GM15510 (cell line): ENCODE results near the gene MYL1.

ENCODE experiments used
- POLR2A ChIP-seq: IDR thresholded peaks from 3 replicates; pipeline ENCODE4 v1.6.1; 2011; ENCODE audit warnings: borderline replicate concordance; ENCODE audit not compliant: insufficient read length; ENCODE audit errors: extremely low read depth

The MYL1 gene

GRCh38 chr2:210288408-210288807 is 26.6 kb downstream of the MYL1 start:
- TF ChIP-seq POLR2A, result no peak

- TF ChIP-seq POLR2A, result no peak
Observed at GRCh38 chr2:210287301-210287700, 27.7 kb downstream of the MYL1 start.

GRCh38 chr2:210286123-210286680 is 28.8 kb downstream of the MYL1 start:
- TF ChIP-seq POLR2A, result no peak

GRCh38 chr2:210277133-210277532 is 37.8 kb downstream of the MYL1 start:
- TF ChIP-seq POLR2A, result no peak

- TF ChIP-seq POLR2A, result no peak
Observed at GRCh38 chr2:210271300-210271699, 43.7 kb downstream of the MYL1 start.

- no peak for TF ChIP-seq POLR2A
Observed at GRCh38 chr2:210269148-210269547, 45.8 kb downstream of the MYL1 start.

- no peak for TF ChIP-seq POLR2A
Observed at GRCh38 chr2:210268281-210268680, 46.7 kb downstream of the MYL1 start.

- TF ChIP-seq POLR2A, result no peak
Observed at GRCh38 chr2:210267698-210268097, 47.3 kb downstream of the MYL1 start.

GRCh38 chr2:210264282-210264681 is 50.7 kb downstream of the MYL1 start:
- TF ChIP-seq POLR2A, result no peak

GRCh38 chr2:210263841-210264240 is 51.1 kb downstream of the MYL1 start:
- TF ChIP-seq POLR2A, result no peak

- TF ChIP-seq POLR2A, result no peak
Observed at GRCh38 chr2:210262036-210262435, 52.9 kb downstream of the MYL1 start.

- no peak for TF ChIP-seq POLR2A
Observed at GRCh38 chr2:210259687-210260086, 55.3 kb downstream of the MYL1 start.

- no peak for TF ChIP-seq POLR2A
Observed at GRCh38 chr2:210252699-210253606, 62.0 kb downstream of the MYL1 start.

- no peak for TF ChIP-seq POLR2A
Observed at GRCh38 chr2:210250622-210251021, 64.4 kb downstream of the MYL1 start.
